Neural progenitor cell (in vitro differentiated cells): ENCODE measurements around the gene TRPM2.

Source experiments
- EZH2 ChIP-seq: fragments of 200-600 bp; sonication (generic); IDR thresholded peaks from 2 replicates; pipeline ENCODE4 v1.6.1; 2017; ENCODE audit warnings: antibody characterized with exemption, mild to moderate bottlenecking, moderate library complexity
- EZH2phosphoT487 ChIP-seq: fragments of 200-600 bp; sonication (generic); IDR thresholded peaks from 2 replicates; pipeline ENCODE4 v1.6.1; 2017; ENCODE audit warnings: antibody characterized with exemption
- TF ChIP-seq, protein P1 (sequence below): fragments of 200-600 bp; sonication (generic); IDR thresholded peaks from 2 replicates; pipeline ENCODE4 v1.5.1; 2017; ENCODE audit warnings: antibody characterized with exemption, mild to moderate bottlenecking

DNA sequence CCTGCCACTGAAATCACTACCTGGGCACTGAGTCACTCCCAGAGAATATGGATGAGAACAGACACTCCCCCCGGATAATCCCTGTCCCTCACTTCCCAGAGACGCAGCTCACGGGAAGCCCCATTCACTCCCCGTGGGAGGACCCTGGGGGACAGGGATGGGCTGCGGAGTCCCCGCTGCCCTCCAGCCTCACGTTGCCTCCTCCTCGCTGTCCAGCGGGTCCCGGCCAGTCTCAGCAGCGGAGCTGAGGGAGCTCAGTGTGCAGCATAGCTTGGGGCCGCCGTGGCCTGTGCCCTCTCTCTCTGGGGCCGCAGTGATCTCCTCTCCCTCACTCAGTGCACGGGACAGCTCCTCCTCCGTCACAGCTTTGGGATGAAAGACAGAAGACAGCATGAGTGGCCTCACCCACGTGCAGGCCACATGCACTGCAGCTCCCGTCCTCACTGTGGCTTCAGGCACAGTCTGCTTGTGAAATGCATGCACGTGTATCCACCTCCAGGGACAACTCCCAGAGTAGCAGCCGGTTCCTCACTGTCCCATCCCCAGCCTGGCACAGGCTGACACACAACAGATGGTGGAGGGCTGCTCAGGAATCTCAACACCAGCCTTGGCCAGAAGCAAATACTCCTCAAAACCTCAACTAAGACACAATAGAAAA lies 21.6 kb upstream of the TRPM2 start:
- TF ChIP-seq, protein P1, sequence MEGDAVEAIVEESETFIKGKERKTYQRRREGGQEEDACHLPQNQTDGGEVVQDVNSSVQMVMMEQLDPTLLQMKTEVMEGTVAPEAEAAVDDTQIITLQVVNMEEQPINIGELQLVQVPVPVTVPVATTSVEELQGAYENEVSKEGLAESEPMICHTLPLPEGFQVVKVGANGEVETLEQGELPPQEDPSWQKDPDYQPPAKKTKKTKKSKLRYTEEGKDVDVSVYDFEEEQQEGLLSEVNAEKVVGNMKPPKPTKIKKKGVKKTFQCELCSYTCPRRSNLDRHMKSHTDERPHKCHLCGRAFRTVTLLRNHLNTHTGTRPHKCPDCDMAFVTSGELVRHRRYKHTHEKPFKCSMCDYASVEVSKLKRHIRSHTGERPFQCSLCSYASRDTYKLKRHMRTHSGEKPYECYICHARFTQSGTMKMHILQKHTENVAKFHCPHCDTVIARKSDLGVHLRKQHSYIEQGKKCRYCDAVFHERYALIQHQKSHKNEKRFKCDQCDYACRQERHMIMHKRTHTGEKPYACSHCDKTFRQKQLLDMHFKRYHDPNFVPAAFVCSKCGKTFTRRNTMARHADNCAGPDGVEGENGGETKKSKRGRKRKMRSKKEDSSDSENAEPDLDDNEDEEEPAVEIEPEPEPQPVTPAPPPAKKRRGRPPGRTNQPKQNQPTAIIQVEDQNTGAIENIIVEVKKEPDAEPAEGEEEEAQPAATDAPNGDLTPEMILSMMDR = no peak
- TF ChIP-seq EZH2phosphoT487 = no peak
- TF ChIP-seq EZH2 = no peak
